Cardiac muscle cell (in vitro differentiated cells and primary cell): ENCODE data around the gene GRM4. TPM values are rescaled to one million over a fixed set of nuclear protein-coding genes. Genes with fewer than 3 reads are reported as not detected.

Experiments used
- DNase-seq, 2 donors: peaks; one replicate each; pipeline versions ENCODE4 v3.0.0 to v3.0.0-alpha.2; 2010 to 2017; ENCODE audit warnings: low read depth in 1 of 2, low spot score in 1 of 2
- H3K27ac ChIP-seq: fragments of 200-600 bp; sonication (generic); 2 replicates; pipeline ENCODE4 v1.5.1; 2016
- H3K27me3 ChIP-seq: fragments of 200-600 bp; sonication (generic); 2 replicates; pipeline ENCODE4 v1.6.0; 2016; ENCODE audit warnings: control low read depth
- H3K36me3 ChIP-seq: fragments of 200-600 bp; sonication (generic); 2 replicates; pipeline ENCODE4 v1.5.1; 2016; ENCODE audit warnings: control low read depth
- H3K4me1 ChIP-seq: fragments of 200-600 bp; sonication (generic); 2 replicates; pipeline ENCODE4 v1.8.1; 2017; ENCODE audit warnings: low read depth, mild to moderate bottlenecking, mixed run types
- H3K4me3 ChIP-seq: fragments of 200-600 bp; sonication (generic); 2 replicates; pipeline ENCODE4 v1.5.1; 2016; ENCODE audit warnings: mild to moderate bottlenecking
- H3K9me3 ChIP-seq: fragments of 200-600 bp; sonication (generic); 2 replicates; pipeline ENCODE4 v1.5.1; 2017; ENCODE audit warnings: low read depth, mild to moderate bottlenecking, control low read depth
- CTCF ChIP-seq: IDR thresholded peaks from 2 replicates; pipeline ENCODE4 v1.5.1; 2012; ENCODE audit warnings: low read depth, mild to moderate bottlenecking, low read length
- polyA plus RNA-seq: library from polyadenylated mRNA; unstranded; fragments of >200 nt; fragmentation: Nextera tagmentation; extraction: Ambion mirVana; gene quantifications from 2 replicates; pipeline ENCODE4 v1.2.1, GENCODE V29; 2016
- total RNA-seq: library from RNA; depleted of rRNA; stranded (reverse); fragments of >200 nt; gene quantifications from 2 replicates; pipeline ENCODE4 v1.2.3, GENCODE V29; 2016

The GRM4 gene
- total and polyA plus RNA-seq, 2 experiments from 2014 or later = 0.31 to 0.42 TPM

- TF ChIP-seq CTCF = no peak
- H3K4me1 ChIP-seq = no peaks in the 10 kb centered on the region
- H3K27me3 ChIP-seq = no peaks in the 10 kb centered on the region
- no peaks in the 10 kb centered on the region for H3K36me3 ChIP-seq
- DNase-seq = no peak
- no peak overlapping the region for H3K27ac ChIP-seq
- no peak overlapping the region for H3K4me3 ChIP-seq
- no peaks in the 10 kb centered on the region for H3K9me3 ChIP-seq
Measured at GRCh38 chr6:34005901-34006531, 139.9 kb downstream of the GRM4 start.

- Histone ChIP-seq H3K27ac (no peak overlapping the region), H3K4me1 (no peaks in the 10 kb centered on the region), H3K27me3 (no peaks in the 10 kb centered on the region), H3K9me3 (no peaks in the 10 kb centered on the region), H3K4me3 (no peak overlapping the region), H3K36me3 (no peaks in the 10 kb centered on the region)
- no peak for TF ChIP-seq CTCF
- no peak for DNase-seq
Measured at GRCh38 chr6:34004706-34005105, 141.2 kb downstream of the GRM4 start.

- no peak for TF ChIP-seq CTCF
- no peaks in the 10 kb centered on the region for H3K9me3 ChIP-seq
- H3K27me3 ChIP-seq = no peaks in the 10 kb centered on the region
- no peak for DNase-seq
- no peak overlapping the region for H3K4me3 ChIP-seq
- H3K36me3 ChIP-seq = no peaks in the 10 kb centered on the region
- no peaks in the 10 kb centered on the region for H3K4me1 ChIP-seq
- H3K27ac ChIP-seq = no peak overlapping the region
Measured at GRCh38 chr6:34003962-34004361, 141.9 kb downstream of the GRM4 start.

- H3K27me3 ChIP-seq = no peaks in the 10 kb centered on the region
- no peaks in the 10 kb centered on the region for H3K4me1 ChIP-seq
- TF ChIP-seq CTCF = no peak
- no peaks in the 10 kb centered on the region for H3K36me3 ChIP-seq
- no peak for DNase-seq
- H3K9me3 ChIP-seq = no peaks in the 10 kb centered on the region
- no peak overlapping the region for H3K27ac ChIP-seq
- no peak overlapping the region for H3K4me3 ChIP-seq
Measured at GRCh38 chr6:34001706-34002621, 143.9 kb downstream of the GRM4 start.

GRCh38 chr6:34000281-34000680, 145.6 kb downstream of the GRM4 start:
- TF ChIP-seq CTCF = no peak
- no peak overlapping the region for H3K4me3 ChIP-seq
- no peaks in the 10 kb centered on the region for H3K36me3 ChIP-seq
- H3K9me3 ChIP-seq = no peaks in the 10 kb centered on the region
- no peaks in the 10 kb centered on the region for H3K4me1 ChIP-seq
- DNase-seq = no peak
- no peaks in the 10 kb centered on the region for H3K27me3 ChIP-seq
- H3K27ac ChIP-seq = no peak overlapping the region
